ENCODE results near the gene SMC1B.
"Not testable (repeated sequence)": the region's sequence is repeated elsewhere in the genome, so short reads cannot be mapped to it uniquely, and the experiment has no call there.

SMC1B gene

DNA sequence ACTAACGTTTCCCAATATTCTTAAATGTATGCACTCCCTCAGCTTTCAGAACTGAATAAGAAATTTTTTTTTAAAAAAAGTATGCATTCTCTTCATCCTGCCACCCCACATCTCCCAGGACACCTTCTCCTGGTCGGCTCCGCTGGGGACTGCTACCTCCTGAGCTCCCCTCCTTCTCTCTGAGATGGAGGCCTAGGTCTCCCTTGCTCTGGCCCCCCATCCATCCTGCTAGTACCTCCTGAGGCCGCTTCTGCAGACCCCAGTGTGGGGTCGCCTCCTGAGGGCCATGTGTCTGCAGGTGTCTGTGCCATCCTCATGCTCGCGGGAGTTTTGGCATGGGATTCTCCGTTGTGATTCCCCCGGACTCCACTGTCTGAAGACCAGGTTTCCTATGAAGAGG, 75.9 kb downstream of the SMC1B start:
- DNase-seq, result no peak

DNA sequence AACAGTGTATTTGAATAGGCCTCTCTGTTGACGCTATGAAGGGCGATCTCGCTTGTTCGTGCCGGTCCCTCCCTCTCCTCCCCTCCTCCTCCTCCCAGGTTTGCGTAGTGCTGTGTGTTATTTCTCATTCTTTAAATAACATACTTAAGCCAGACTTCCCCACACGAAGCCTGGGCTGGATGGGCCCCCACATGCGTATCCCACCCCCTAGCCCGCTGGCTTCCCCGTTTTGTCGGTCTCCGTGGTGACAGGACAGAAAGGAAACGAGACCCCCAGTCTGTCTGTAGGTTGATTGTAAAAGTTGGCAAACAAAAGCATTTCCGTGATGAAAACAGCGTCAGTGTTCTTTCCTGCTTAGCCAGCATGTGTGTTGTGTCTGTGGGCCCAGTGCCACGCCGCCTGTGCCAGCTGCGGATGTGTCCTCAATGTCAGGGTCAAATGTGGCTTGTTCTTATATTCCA, 76.4 kb downstream of the SMC1B start:
- peak; percentile 63 for DNase-seq

DNA sequence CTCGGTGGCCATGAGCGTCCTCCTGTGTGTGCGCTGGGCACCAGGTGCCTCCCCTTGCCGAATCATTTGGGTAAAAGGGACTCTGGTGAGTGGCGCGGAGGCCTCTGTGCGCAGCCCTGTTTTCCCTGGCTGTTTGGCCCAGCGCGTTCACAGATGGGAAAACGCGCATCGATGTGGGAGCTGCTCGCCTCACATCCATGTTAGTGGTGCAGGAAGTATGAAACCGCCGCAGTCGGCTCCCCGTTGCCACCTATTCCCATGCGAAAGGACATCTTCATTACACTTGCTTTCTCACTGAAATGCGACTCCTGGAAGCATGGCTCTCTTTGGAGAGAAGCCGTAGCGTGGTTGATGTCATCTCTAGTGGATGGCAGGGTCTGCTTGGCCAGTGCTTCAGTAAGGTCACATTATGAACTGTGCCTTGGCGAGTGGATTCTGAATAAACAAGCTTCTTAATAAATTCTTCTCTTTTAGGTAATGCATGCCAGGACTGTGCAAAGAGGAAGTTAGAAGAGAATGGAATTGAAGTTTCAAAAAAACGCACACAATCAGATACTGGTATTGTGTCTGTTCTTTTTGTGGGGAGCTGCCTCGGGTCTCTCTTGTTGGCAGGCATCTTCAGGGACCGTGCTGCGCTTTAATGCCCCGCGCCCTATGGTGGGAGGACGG, 77.4 kb downstream of the SMC1B start:
- DNase-seq, result no peak

DNA sequence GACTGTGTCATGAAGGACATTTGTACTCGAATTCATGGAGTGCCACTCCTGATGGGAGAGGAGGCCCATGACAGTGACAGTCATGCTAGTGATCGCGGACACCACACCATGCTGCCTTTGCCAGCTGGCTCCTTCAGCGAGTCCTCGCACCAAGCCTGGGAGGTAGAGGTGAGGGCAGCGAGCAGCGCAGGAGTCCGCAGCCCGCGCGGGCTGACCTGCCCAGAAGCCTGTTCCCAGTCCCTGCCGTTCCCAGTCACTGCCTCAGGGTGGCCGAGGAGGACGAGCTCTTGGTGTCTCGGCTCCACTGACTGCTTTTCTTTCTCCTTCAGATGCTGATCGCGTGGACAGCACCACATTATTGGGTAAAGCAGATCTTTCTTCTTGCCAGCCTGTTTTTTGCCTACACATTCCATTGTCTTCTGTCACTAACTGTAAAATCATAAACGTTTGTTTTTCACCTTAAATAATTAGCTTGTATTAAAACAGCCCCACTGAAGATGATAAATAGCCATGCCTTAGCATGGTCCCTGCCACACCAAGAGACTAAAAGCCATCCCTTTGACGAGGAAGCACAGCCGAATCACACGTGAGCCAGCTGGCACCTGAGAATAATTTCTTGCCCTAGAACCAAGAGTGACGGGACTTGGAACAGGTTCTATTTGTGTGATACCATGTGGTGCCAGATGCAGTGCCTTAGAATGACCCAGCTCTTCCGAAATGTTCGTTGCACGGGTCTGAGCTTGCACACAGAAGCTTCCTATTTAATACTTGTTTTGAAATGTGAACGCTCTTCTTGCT, 78.2 kb downstream of the SMC1B start:
- no peak for DNase-seq

DNA sequence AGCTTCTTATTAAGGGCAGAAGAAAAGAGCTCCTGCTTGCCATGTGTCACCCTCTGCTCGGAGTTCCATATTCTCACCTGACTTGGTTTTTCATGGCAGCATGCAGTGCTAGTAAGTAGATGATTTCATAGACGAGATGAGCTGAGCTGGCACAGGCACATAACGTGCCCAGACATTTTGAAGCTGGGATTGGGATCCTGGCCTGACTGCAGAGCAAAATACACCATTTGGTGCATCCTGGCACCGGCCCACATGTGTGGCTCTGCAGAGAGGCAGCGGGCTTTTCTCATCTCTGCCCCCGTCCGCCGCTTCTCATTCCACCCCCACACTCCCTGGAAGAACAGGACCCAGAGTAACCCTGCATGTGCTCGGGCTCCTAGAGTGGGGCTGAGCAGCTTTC, 78.9 kb downstream of the SMC1B start:
- DNase-seq, result no peak

DNA sequence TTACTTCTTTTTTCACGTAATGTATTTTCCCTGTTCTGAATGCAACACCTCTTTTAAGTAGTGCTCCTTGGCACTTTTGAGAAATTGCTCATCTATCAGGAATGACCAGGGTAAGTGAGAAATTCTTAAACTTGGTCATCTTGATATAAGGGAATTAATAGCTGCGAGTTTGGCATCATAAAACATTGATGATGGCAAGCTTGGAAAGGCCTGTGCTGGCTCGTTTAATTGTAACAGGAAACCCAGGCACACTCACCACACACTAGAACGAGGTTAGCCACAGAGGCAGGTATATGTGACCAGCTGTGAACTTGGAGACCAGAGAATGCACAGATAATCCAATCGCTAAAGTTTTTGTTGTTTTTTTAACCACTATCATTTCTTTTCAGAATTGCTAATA, 79.3 kb downstream of the SMC1B start:
- no peak for DNase-seq

DNA sequence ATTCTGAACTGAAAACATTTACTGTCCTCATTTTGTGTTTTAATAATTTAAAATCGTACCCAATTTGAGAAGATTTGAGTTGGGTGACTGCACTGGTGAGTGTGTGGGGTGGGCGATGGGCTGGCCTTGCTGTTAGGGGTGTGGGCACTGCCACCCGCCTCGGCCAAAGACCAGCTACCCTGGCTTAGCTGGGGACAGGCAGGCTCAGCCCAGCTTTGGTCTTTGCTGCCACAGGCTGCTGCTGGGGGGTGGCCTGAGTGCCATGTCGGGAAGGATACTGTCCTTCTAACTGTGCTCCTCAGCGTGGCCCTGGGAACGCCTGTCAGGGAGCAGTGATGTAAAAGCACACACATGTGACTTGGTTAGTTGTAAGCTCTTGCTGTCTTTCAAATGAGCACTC, 81.4 kb downstream of the SMC1B start:
- DNase-seq, result no peak

DNA sequence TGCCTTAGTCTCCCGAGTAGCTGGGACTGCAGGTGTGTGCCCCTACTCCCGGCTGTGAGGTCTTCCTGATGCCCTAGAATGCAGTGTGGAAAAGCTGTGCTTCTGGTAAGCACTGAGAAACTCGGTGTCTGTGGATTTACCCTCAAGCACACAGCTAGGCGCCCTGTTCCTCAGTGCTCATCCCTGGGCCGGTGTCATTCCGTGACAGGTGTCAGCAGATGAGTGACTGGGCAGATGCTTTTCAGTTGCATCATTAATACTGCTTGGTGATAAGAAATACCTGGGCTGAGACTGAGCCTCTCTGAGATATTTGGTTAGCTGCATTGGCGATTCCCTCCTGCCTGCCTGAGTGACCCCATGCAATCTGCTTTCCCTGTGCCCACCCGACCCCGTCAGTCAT, 81.9 kb downstream of the SMC1B start:
- no peak for DNase-seq

DNA sequence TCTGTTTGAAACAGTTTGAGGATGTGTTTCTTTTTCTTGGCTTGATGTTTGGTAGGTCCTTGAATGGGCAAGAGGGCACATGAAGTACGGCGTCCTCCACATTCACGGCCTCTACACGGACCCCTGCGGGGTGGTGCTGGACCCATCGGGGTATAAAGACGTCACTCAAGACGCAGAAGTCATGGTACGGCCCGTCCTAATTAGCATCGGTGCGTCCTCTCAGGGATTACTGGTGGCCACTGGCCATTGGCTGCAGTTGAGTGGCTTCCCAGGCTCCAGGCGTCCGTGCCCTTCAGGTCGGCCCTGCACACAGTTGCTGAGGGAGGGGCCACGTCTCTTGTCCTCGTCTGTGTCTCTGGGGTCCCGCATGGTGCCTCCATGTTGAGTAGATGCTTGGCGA, 82.9 kb downstream of the SMC1B start:
- no peak for DNase-seq

DNA sequence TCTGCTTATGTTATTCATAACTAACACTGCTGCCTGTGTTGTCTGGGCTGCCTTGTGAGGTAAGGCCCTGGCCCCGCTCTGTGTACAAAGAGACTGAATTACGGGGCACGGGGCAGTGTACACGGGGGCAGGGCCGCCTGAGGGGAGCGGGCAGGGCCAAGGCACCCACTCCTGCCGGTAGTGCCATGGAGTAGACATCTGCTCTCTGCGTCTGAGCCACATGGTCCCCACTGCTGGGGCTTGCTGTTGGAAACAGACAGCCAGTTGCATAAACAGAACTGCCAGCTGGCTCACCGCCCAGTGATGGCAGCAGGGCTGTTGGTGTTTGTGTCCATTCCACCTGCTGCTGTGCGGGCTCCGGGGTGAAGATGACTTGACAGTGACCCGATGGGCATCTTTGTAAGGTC, 83.9 kb downstream of the SMC1B start:
- DNase-seq, result peak; percentile 92

DNA sequence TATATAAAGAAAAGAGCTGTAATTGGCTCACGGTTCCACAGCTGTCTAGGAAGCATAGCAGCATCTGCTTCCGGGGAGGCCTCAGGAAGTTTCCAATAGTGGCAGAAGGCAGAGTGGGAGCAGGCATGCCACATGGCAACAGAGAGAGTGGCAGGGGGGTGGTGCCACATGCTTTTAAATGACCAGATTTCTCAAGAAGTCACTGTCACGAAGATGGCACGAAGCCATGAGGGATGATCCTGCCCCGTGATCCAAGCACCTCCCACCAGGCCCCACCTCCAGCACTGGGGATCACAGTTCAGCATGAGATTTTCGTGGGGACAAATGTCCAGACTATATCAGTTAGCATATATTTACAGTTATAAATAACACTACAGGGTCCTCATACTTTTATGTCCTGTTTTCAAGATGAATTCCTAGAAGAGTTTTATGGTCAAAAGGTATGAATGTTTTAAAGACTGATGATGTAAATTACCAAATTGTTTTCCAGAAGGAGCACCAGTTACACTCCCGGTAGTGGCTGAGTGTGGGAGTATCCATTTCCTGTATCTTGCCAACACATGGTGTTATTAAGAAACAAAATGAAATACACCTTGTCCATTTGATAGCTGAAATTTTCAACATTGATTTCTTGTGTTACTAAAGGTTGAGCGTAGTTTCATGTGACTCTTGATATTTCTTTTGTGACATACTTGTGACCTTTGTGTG, 84.4 kb downstream of the SMC1B start:
- peak; percentile 53 for DNase-seq

DNA sequence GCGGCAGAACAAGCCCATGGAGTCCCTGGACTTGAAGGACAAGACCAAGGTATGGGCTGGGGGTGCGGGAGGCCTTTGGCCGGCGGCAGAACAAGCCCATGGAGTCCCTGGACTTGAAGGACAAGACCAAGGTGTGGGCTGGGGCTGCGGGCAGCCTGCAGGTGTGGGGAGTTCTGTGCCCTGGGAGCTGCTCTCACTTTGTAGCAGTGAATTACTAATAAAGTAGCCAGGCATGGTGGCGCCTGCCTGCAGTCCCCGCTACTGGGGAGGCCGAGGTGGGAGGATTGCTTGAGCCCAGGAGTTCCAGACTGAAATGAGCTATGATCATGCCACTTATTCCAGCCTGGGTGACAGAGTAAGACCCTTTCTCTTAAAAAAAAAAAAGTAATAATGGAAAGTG, 85.1 kb downstream of the SMC1B start:
- not testable (repeated sequence) for DNase-seq

DNA sequence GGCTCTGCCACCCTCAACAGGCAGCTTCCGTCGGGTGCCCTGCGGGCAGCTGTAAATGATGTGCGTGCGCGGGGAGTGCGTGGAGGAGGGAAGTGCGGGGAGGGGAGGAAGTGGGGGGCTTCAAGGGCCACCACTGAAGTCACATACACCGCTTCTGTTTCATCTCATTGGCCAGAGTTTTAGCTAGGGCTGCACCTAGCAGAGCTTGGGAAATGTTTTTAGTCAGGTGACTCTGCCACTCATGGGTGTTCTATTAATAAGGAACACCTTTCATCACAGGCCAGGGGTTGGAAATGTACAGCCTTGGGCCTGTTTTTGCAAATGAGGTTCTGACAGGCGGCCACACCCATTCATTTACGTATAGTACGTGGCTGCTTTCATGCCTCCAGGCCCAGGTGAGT, 89.1 kb downstream of the SMC1B start:
- DNase-seq, result no peak

DNA sequence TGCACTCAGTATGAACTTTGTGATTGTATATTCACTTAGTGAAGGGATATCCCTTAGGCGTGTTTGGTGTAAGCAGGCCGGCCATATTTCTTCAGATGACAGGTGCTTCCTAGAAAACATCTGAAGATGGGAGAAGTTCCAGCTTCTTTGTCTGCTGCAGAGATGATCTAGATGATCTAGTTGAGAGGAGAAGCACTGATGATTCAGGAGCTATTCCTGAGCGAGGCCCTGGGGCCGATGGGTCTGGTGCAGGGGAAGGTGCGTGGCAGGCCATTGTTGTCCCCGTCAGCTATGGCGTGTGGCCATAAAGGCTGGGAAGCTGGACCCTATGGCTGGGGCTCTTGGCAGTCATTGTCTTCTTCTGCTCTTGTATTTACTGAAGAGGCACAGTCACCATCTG, 89.7 kb downstream of the SMC1B start:
- no peak for DNase-seq

DNA sequence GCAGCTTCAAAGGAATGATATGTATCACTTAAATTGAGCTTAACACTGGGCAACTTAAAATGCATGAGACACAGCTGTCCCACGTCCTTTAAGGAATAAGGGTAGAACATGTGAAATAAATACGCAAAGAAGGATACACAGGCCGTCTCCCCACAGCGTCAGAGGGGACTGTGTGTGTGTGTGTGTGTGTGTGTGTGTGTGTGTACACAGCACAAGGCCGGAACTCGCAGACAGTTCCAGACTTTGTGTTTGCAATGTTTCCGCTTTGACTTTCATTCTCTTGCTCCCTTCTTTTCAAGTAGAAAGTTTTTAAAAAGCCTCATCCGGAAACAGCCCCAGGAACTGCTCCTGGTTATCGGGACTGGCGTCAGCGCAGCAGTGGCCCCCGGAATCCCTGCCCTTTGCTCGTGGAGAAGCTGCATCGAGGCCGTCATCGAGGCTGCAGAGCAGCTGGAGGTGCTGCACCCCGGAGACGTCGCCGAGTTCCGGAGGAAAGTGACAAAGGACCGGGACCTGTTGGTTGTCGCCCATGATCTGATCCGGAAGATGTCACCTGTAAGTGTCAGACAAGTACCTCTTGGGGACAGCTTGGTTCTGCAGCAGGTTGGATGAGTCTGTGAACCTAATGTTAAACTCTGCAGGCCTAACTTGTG, 90.4 kb downstream of the SMC1B start:
- no peak for DNase-seq

DNA sequence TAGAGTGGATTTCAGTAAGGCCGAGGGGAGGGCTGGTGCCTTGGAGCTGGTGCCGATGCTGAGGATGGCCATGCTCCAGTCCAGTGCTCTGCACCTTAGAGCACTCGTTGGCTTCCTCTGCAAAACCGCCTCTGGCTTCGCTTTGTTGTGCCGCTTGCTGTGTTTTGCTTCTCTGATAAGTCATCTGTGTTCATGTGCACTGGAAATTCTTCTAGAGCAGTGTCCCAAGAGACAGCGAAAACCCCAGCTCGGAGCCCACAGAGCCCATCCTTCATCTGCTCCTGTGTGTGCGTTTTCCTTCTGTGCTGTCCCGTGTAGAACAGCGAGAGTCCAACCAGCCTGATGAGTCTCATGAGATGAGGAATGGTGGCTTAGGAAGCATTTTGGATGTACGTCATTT, 91.6 kb downstream of the SMC1B start:
- DNase-seq, result no peak

DNA sequence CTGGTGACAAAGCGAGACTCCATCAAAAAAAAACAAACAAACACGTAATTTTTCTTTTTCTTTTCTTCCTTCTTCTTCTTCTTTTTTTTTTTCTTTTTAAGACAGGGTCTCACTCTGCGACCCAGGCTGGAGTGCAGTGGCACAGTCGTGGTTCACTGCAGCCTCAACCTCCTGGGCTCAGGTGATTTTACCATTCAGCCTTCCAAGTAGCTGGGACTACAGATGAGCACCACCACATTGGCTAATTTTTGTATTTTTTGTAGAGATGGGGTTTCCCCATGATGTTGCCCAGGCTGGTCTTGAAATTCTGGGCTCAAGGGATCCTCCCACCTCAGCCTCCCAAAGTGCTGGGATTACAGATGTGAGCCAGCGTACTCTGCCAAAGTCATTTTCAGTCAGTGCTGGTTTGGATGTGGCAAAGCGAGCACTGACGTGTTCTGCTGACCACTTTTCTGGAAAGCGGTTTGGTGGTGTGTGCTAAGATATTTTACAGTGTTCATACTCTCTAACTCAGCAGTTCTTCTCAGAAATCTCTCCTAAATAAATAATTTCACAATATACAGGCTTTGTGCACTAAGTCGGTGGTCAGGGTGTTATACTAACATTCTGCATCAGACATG, 92.9 kb downstream of the SMC1B start:
- DNase-seq, result no peak

DNA sequence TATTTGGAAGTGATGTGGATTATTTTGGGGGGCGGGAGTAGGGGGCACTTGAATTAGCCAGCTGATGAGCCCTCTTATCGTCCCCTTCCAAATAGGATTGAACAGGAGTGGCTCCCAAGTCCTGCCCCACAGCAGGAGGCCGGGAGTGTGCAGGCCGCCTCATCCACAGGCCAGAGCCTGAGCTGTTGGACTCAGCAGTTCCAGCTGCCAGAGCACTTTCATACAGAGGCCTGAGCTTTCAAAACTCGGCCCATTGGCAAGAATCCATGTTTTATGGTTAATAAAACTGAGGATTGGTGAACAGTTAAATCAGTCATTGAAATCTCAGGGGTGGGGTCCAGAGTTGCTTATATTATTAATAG, 94.1 kb downstream of the SMC1B start:
- no peak for DNase-seq

DNA sequence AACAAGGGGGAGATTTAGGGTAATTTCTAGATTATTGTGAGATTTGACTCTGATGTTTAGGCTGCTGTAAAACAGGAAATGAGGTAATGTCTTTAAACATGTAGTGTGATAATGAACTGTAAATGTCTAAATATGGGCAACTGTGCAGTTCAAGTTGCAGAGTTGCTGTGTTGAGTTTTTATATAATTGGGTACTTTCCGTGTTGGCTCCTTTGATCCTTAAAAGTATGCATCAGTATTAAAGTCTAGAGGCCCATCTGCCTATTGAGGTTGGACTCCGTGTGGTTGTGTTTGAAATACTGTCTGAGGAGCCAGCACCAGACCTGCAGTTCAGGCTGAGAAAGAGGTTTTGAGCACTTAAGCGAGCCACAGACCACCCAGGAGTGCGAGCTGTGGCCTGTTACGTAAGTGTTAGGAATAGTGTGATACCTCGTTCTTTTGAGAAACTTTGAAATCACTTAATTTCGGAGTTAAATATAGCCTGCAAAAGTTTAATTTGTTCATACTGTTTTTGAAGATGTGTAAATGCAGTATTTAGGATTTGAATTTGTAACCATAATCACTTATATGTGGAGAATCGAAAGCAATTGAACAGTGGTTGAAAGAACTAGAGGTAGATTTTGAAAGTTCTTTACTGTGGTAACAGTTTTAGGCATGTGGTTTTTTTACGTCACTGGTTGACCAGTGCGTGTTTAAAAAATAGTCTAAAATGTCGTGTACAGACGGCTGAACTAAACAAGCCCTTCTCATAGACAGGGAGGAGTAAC, 94.7 kb downstream of the SMC1B start:
- DNase-seq, result no peak

DNA sequence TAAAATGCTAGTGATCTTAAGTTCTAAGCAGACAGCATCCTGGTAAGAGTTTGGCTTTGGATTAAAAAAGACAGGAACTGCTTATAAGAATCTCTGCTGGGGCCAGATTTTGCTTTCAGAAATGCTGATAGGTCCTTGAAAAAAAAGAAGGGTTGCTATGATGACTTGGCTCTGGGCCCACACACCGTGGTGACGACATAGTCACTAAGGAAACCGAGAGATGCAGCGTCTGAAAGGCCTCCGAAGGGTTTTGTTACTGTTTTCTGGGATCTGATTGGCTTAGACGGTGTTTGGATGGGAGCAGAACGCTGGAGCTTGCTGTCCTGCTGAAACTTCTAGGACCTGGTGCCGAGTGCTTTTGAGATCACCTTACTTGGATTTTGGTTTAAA, 95.2 kb downstream of the SMC1B start:
- peak; percentile 88 for DNase-seq

DNA sequence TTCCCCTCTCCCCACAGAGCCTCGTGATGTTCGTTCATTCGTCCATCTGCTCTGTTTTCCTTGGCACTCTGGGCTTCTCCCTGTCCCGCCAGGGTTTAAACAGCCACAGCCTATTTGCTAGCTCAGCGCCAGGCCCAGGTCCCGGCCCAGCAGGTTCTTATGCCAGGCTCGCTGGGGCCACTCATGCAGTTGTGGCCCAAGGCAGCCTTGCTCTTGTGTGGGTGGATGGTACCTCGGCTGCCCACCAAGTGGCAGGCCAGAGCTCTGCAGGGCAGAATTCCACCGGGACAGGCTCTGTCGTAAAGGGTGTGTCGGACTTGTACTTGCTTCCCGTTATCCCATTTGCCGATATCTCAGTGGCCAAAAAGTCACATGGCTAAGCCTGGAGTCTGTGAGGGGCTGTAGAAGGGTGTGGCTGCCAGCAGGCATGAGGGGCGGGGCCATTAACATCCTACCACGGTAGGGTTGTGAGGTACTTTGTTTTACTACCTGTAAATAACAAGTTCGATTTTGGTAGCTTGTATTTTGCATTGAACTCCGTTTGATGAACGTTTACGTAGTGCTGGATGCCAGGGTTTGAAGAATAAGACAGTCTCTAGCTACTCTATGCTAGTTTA, 95.7 kb downstream of the SMC1B start:
- DNase-seq, result peak; percentile 41
